ENCODE results near the gene DOLPP1. TPM values are rescaled to one million over a fixed set of nuclear protein-coding genes. Genes with fewer than 3 reads are reported as not detected.

DOLPP1 gene
- total RNA-seq, 1 donor from 2014 or later: 15.5 TPM

DNA sequence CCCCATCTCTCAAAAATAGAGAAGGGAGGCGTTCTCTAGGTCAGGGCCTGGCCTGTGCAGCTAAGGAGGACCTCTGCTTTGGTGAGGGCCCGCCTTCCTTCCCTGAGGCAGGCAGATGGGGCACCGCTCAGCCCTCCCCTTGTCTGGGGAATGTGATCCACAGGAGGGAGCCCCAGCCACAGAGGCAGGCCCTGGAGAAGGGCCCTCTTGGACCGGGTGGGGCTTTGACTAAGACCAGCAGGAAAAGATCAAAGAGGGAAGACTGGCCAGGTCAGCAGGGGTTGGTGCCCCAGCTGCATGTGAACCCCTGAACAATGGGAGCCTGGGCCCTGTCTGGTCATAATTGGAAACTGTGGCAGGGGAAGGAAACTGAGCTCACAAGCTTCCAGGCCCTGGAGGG lies 52.2 kb downstream of the DOLPP1 start:
- TF ChIP-seq, protein P1, sequence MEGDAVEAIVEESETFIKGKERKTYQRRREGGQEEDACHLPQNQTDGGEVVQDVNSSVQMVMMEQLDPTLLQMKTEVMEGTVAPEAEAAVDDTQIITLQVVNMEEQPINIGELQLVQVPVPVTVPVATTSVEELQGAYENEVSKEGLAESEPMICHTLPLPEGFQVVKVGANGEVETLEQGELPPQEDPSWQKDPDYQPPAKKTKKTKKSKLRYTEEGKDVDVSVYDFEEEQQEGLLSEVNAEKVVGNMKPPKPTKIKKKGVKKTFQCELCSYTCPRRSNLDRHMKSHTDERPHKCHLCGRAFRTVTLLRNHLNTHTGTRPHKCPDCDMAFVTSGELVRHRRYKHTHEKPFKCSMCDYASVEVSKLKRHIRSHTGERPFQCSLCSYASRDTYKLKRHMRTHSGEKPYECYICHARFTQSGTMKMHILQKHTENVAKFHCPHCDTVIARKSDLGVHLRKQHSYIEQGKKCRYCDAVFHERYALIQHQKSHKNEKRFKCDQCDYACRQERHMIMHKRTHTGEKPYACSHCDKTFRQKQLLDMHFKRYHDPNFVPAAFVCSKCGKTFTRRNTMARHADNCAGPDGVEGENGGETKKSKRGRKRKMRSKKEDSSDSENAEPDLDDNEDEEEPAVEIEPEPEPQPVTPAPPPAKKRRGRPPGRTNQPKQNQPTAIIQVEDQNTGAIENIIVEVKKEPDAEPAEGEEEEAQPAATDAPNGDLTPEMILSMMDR (IDR thresholded peaks at IDR 0.05; ENCODE audit: insufficient read depth, low read length, poor library complexity, severe bottlenecking): no peak
- H3K36me3 ChIP-seq (ENCODE audit: control insufficient read depth, insufficient read depth, low read length): no peaks in the 10 kb centered on the region
- H3K4me3 ChIP-seq (ENCODE audit: low read depth, low read length): no peak overlapping the region
- no peaks in the 10 kb centered on the region for H3K27me3 ChIP-seq (ENCODE audit: control insufficient read depth, insufficient read depth, low read length)
- no peak for DNase-seq (ENCODE audit: low read depth)

DNA sequence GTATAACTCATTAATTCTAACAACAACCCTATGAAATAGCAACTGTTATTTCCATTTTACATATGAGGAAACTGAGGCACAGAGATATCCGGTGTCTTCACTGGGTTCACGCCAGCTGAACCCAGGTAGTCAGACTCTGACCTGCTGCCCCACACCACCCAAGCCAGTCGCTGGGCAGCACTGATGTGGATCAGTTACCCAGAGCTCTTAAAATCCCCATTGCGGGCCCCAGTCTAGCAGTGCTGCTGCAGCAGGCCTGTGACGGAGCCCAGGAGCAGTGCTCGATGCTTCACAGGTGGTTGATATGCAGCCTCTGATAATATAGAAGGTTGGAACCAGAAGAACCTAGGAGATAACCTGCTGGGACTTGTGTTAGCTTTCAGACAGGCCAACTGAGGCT lies 54.6 kb downstream of the DOLPP1 start:
- no peak for DNase-seq (ENCODE audit: low read depth)
- Histone ChIP-seq H3K36me3 (ENCODE audit: control insufficient read depth, insufficient read depth, low read length) (no peaks in the 10 kb centered on the region), H3K4me3 (ENCODE audit: low read depth, low read length) (no peak overlapping the region), H3K27me3 (ENCODE audit: control insufficient read depth, insufficient read depth, low read length) (no peaks in the 10 kb centered on the region)
- TF ChIP-seq, protein P1 (IDR thresholded peaks at IDR 0.05; ENCODE audit: insufficient read depth, low read length, poor library complexity, severe bottlenecking): no peak

GRCh38 chr9:129136446-129137035 lies 55.6 kb downstream of the DOLPP1 start:
- no peaks in the 10 kb centered on the region for H3K27me3 ChIP-seq (ENCODE audit: control insufficient read depth, insufficient read depth, low read length)
- TF ChIP-seq, protein P1 (IDR thresholded peaks at IDR 0.05; ENCODE audit: insufficient read depth, low read length, poor library complexity, severe bottlenecking): no peak
- no peak for DNase-seq (ENCODE audit: low read depth)
- H3K36me3 ChIP-seq (ENCODE audit: control insufficient read depth, insufficient read depth, low read length): no peaks in the 10 kb centered on the region
- no peak overlapping the region for H3K4me3 ChIP-seq (ENCODE audit: low read depth, low read length)

DNA sequence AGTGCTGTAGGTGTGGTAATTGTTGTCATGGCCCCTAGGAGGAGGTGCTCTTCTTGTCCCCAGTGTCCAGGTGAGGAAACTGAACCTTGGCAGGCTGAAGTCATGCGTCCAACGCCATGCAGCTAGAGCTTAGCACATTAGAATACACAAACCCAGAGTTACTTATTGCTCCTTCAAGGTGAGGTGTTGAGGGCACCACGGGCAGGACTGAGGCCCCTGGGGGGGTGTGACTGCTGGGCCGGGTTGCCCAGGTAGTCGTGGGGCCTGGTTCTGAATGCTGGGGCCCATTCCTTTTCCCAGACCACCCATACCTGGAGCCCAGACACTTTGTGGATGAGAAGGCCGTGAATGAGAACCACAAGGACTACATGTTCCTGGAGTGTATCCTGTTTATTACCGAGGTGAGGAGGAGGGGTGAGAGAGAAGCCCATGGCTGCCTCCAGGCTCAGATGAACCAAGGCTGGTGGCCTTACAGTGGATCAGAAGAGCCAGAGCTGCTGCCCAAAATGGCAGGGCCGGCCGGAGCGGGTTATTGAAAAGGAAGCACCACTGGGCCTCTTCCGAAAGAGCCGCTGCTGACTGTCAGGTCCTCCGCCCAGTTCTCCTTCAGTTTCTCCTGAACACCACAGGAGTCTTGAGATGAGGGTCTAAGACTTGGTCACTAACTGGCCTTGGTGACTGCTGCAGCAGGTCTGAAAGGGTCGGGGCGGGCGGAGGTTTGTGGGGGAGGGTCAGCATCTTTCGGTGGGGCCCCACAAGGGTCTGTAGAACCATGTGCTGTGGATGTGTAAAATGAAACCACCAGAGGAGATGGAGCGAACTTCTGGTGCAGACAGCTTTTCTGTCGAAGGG lies 56.6 kb downstream of the DOLPP1 start:
- no peak for DNase-seq (ENCODE audit: low read depth)
- Histone ChIP-seq H3K36me3 (ENCODE audit: control insufficient read depth, insufficient read depth, low read length) (peaks cover 2% of the 10 kb centered on the region), H3K27me3 (ENCODE audit: control insufficient read depth, insufficient read depth, low read length) (no peaks in the 10 kb centered on the region), H3K4me3 (ENCODE audit: low read depth, low read length) (no peak overlapping the region)
- TF ChIP-seq, protein P1 (IDR thresholded peaks at IDR 0.05; ENCODE audit: insufficient read depth, low read length, poor library complexity, severe bottlenecking): no peak

DNA sequence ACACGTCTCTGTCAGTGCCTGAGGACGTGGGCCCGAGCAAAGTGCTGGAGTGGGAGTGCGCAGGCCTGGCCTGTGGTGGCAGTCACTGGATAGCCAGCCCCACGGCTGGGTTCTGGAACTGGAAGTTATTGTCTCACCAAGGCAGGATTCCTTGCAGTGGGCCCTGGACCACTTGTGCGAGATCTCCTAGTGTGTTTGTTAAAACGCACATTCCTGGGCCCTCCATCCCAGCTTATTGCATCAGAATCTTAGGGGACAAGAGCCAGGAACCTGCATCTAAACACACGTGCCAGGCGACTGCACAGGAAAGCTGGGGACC lies 57.2 kb downstream of the DOLPP1 start:
- Histone ChIP-seq H3K4me3 (ENCODE audit: low read depth, low read length) (no peak overlapping the region), H3K27me3 (ENCODE audit: control insufficient read depth, insufficient read depth, low read length) (no peaks in the 10 kb centered on the region), H3K36me3 (ENCODE audit: control insufficient read depth, insufficient read depth, low read length) (peaks cover 2% of the 10 kb centered on the region)
- TF ChIP-seq, protein P1 (IDR thresholded peaks at IDR 0.05; ENCODE audit: insufficient read depth, low read length, poor library complexity, severe bottlenecking): no peak
- no peak for DNase-seq (ENCODE audit: low read depth)

Data from kidney epithelial cell (primary cell).